Measurements from ENCODE around the gene ZNF791. TPM values are rescaled to one million over a fixed set of nuclear protein-coding genes. Genes with fewer than 3 reads are reported as not detected.
"Not testable (repeated sequence)": the region's sequence is repeated elsewhere in the genome, so short reads cannot be mapped to it uniquely, and the experiment has no call there.

The ZNF791 gene
- total and polyA plus RNA-seq, 4 donors = 3.1 to 10.3 (median 7.0) TPM

- peaks cover 4 to 15% (median 8%) of the 10 kb centered on the region in 4 donors for H3K36me3 ChIP-seq (ENCODE audit: control insufficient read depth in 4 of 4, insufficient read depth in 3 of 4, low read depth in 1 of 4, low read length in 3 of 4)
- peak; percentile 60 for DNase-seq (ENCODE audit: low spot score)
- no peaks in the 10 kb centered on the region for H3K27me3 ChIP-seq (ENCODE audit: control insufficient read depth in 4 of 4, insufficient read depth in 4 of 4, low read length in 3 of 4)
- peak overlapping the region; percentile 81 to 99 (median 98) for H3K4me3 ChIP-seq (ENCODE audit: low read depth in 1 of 3, low read length in 3 of 3)
- H3K4me1 ChIP-seq (ENCODE audit: control insufficient read depth in 4 of 4, insufficient read depth in 4 of 4, low read length in 3 of 4) = peaks cover 2 to 26% (median 13%) of the 10 kb centered on the region in 4 donors
- H3K9ac ChIP-seq (ENCODE audit: low read depth in 1 of 2, low read length in 2 of 2) = peak overlapping the region; percentile 79 to 94
- under 1% methylated on average over 10 of the region's 10 CpGs for WGBS
- TF ChIP-seq FOXA2 (IDR thresholded peaks at IDR 0.05) (no peak), GABPA (IDR thresholded peaks at IDR 0.05 in 1 of 2, conservative IDR thresholded peaks at IDR 0.05 in 1 of 2) (peak; percentile 79 to 90), YY1 (IDR thresholded peaks at IDR 0.05) (peak; percentile 41), JUND (IDR thresholded peaks at IDR 0.05) (no peak), SP1 (IDR thresholded peaks at IDR 0.05) (peak; percentile 3), REST (IDR thresholded peaks at IDR 0.05) (no peak), CTCF (IDR thresholded peaks at IDR 0.05; ENCODE audit: low read depth, low read length, missing input control) (no peak), FOXA1 (IDR thresholded peaks at IDR 0.05) (no peak), MAX (IDR thresholded peaks at IDR 0.05) (no peak), HNF4G (IDR thresholded peaks at IDR 0.05) (no peak), NR2F2 (IDR thresholded peaks at IDR 0.05) (no peak), RXRA (IDR thresholded peaks at IDR 0.05) (no peak)
- H3K9me3 ChIP-seq (ENCODE audit: control insufficient read depth in 4 of 4, low read length in 3 of 4) = no peaks in the 10 kb centered on the region
- H3K27ac ChIP-seq (ENCODE audit: low read depth in 1 of 2, low read length in 2 of 2) = peak overlapping the region; percentile 96 to 97
Observed at GRCh38 chr19:12611361-12611699, 610 bp downstream of the ZNF791 start.

GRCh38 chr19:12617646-12618045 is 6.9 kb downstream of the ZNF791 start:
- TF ChIP-seq ZBTB33 (IDR thresholded peaks at IDR 0.05) (no peak), REST (IDR thresholded peaks at IDR 0.05) (no peak), NR2F2 (IDR thresholded peaks at IDR 0.05) (no peak), FOXA1 (IDR thresholded peaks at IDR 0.05) (no peak), ATF3 (IDR thresholded peaks at IDR 0.05) (no peak), HNF4G (IDR thresholded peaks at IDR 0.05) (no peak), SP1 (IDR thresholded peaks at IDR 0.05) (no peak)
- 87% methylated on average over 4 of the region's 4 CpGs for WGBS
- no peaks in the 10 kb centered on the region for H3K27me3 ChIP-seq (ENCODE audit: control insufficient read depth in 4 of 4, insufficient read depth in 4 of 4, low read length in 3 of 4)
- no peak overlapping the region for H3K4me3 ChIP-seq (ENCODE audit: low read depth in 1 of 3, low read length in 3 of 3)
- no peak overlapping the region for H3K27ac ChIP-seq (ENCODE audit: low read depth in 1 of 2, low read length in 2 of 2)
- H3K36me3 ChIP-seq (ENCODE audit: control insufficient read depth in 4 of 4, insufficient read depth in 3 of 4, low read depth in 1 of 4, low read length in 3 of 4) = peaks cover 0 to 11% (median 5%) of the 10 kb centered on the region in 4 donors
- peaks cover 0 to 11% (median 4%) of the 10 kb centered on the region in 4 donors for H3K4me1 ChIP-seq (ENCODE audit: control insufficient read depth in 4 of 4, insufficient read depth in 4 of 4, low read length in 3 of 4)
- H3K9me3 ChIP-seq (ENCODE audit: control insufficient read depth in 4 of 4, low read length in 3 of 4) = no peaks in the 10 kb centered on the region
- no peak overlapping the region for H3K9ac ChIP-seq (ENCODE audit: low read depth in 1 of 2, low read length in 2 of 2)
- DNase-seq (ENCODE audit: low spot score) = no peak

GRCh38 chr19:12621253-12622024 is 10.7 kb downstream of the ZNF791 start:
- H3K27ac ChIP-seq (ENCODE audit: low read depth in 1 of 2, low read length in 2 of 2); H3K9me3 ChIP-seq (ENCODE audit: control insufficient read depth in 4 of 4, low read length in 3 of 4); H3K4me1 ChIP-seq (ENCODE audit: control insufficient read depth in 4 of 4, insufficient read depth in 4 of 4, low read length in 3 of 4); DNase-seq (ENCODE audit: low spot score); H3K4me3 ChIP-seq (ENCODE audit: low read depth in 1 of 3, low read length in 3 of 3); H3K9ac ChIP-seq (ENCODE audit: low read depth in 1 of 2, low read length in 2 of 2); H3K27me3 ChIP-seq (ENCODE audit: control insufficient read depth in 4 of 4, insufficient read depth in 4 of 4, low read length in 3 of 4): not testable (repeated sequence)
- H3K36me3 ChIP-seq (ENCODE audit: control insufficient read depth in 4 of 4, insufficient read depth in 3 of 4, low read depth in 1 of 4, low read length in 3 of 4) = peaks cover 20 to 27% (median 25%) of the 10 kb centered on the region in 4 donors
- 79% methylated on average over 26 of the region's 26 CpGs for WGBS
